Hindlimb muscle (tissue), 1 donor: Measurements from ENCODE around the gene KIFC3. TPM values are rescaled to one million over a fixed set of nuclear protein-coding genes. Genes with fewer than 3 reads are reported as not detected.
"Not testable (repeated sequence)": the region's sequence is repeated elsewhere in the genome, so short reads cannot be mapped to it uniquely, and the experiment has no call there.

Experiments
- DNase-seq: peaks from one replicate; pipeline ENCODE4 v3.0.0-alpha.2; 2013
- polyA plus RNA-seq: library from polyadenylated mRNA; unstranded; fragments of 120-200 nt; gene quantifications from one replicate; pipeline ENCODE4 v1.2.1, GENCODE V29; 2013; ENCODE audit not compliant: insufficient read length

Gene KIFC3
- polyA plus RNA-seq, 1 donor = 26.8 TPM

- no peak for DNase-seq
These were observed 22.6 kb upstream of the KIFC3 start for GRCh38 chr16:57824888-57825287.

GRCh38 chr16:57823836-57824235 lies 21.5 kb upstream of the KIFC3 start:
- DNase-seq = no peak

GRCh38 chr16:57822856-57823255 lies 20.6 kb upstream of the KIFC3 start:
- no peak for DNase-seq

- no peak for DNase-seq
These were observed 19.8 kb upstream of the KIFC3 start for GRCh38 chr16:57822018-57822553.

- DNase-seq = no peak
These were observed 19.1 kb upstream of the KIFC3 start for GRCh38 chr16:57821149-57821971.

- no peak for DNase-seq
These were observed 16.2 kb upstream of the KIFC3 start for GRCh38 chr16:57818377-57819064.

- DNase-seq = no peak
These were observed 15.4 kb upstream of the KIFC3 start for GRCh38 chr16:57817680-57818079.

GRCh38 chr16:57815987-57816745 lies 13.9 kb upstream of the KIFC3 start:
- DNase-seq = peak; percentile 72

GRCh38 chr16:57814896-57815295 lies 12.6 kb upstream of the KIFC3 start:
- DNase-seq = no peak

- DNase-seq = no peak
These were observed 11.2 kb upstream of the KIFC3 start for GRCh38 chr16:57813466-57813865.

- not testable (repeated sequence) for DNase-seq
These were observed 9.0 kb upstream of the KIFC3 start for GRCh38 chr16:57811340-57811739.

GRCh38 chr16:57810197-57811031 lies 8.1 kb upstream of the KIFC3 start:
- DNase-seq = peak; percentile 36

GRCh38 chr16:57809276-57810196 lies 7.2 kb upstream of the KIFC3 start:
- DNase-seq = no peak

- DNase-seq = no peak
These were observed 6.4 kb upstream of the KIFC3 start for GRCh38 chr16:57808589-57809228.

- peak; percentile 57 for DNase-seq
These were observed 5.8 kb upstream of the KIFC3 start for GRCh38 chr16:57807968-57808528.

- no peak for DNase-seq
These were observed 5.1 kb upstream of the KIFC3 start for GRCh38 chr16:57807252-57807967.

GRCh38 chr16:57805176-57805575 lies 2.9 kb upstream of the KIFC3 start:
- no peak for DNase-seq

GRCh38 chr16:57804111-57804837 lies 2.0 kb upstream of the KIFC3 start:
- no peak for DNase-seq
